Retinal pigment epithelial cell (primary cell): ENCODE measurements around the gene GRIP1.

Experiments used
- DNase-seq: peaks from one replicate; pipeline ENCODE4 v3.0.0-alpha.2; 2010; ENCODE audit warnings: low read depth
- H3K4me3 ChIP-seq: 2 replicates; pipeline ENCODE4 v1.5.1; 2011; ENCODE audit warnings: mild to moderate bottlenecking, low read length, control low read depth, moderate library complexity
- TF ChIP-seq, protein P1 (sequence below): conservative IDR thresholded peaks from 2 replicates; pipeline ENCODE4 v1.5.1; 2011; ENCODE audit warnings: low read depth, low read length, control low read depth, inconsistent platforms

Gene GRIP1

DNA sequence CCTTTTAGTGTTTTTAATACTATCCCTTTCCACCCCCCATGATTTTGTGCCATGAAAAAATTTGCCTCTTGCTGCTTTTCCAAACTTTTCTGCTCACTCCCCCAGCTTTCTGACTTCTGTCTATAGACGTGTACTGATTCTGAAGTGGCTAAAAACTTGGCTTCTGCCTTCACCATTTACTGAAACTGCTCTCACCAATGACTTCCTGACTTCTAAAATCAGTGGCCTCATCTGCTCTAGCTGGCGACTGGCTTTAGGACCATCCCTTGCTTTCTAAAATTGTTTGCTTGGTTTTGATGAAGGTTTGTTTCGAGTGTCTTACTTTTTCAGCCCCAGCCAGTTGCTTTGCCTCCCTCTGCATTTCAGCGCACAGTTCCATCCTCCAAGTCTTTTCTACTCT is 231.2 kb downstream of the GRIP1 start:
- H3K4me3 ChIP-seq, result no peak overlapping the region

DNA sequence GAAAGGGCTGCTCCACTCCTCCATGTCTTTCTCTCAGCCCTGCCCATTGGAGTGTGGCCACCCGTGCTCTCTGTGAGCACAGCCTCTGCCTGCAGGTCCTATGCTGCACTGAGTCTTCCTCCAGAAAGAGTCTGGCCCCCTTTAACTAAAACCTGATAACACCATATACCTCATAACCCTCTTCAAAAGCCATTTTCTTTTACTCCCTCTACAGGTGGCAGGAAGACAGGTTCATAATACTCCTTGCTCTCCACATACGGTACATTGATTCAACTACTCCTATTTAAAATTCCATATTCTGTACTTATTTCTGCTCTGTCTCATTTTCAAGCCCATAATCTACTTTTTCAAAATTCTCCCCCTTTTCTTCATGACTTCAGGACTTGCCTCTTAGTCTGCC is 232.6 kb downstream of the GRIP1 start:
- TF ChIP-seq, protein P1, sequence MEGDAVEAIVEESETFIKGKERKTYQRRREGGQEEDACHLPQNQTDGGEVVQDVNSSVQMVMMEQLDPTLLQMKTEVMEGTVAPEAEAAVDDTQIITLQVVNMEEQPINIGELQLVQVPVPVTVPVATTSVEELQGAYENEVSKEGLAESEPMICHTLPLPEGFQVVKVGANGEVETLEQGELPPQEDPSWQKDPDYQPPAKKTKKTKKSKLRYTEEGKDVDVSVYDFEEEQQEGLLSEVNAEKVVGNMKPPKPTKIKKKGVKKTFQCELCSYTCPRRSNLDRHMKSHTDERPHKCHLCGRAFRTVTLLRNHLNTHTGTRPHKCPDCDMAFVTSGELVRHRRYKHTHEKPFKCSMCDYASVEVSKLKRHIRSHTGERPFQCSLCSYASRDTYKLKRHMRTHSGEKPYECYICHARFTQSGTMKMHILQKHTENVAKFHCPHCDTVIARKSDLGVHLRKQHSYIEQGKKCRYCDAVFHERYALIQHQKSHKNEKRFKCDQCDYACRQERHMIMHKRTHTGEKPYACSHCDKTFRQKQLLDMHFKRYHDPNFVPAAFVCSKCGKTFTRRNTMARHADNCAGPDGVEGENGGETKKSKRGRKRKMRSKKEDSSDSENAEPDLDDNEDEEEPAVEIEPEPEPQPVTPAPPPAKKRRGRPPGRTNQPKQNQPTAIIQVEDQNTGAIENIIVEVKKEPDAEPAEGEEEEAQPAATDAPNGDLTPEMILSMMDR, result no peak
- no peak for DNase-seq
- no peak overlapping the region for H3K4me3 ChIP-seq

More for the DNA sequence above, 231.2 kb downstream of the GRIP1 start:
- no peak for DNase-seq
- TF ChIP-seq, protein P1, result no peak

DNA sequence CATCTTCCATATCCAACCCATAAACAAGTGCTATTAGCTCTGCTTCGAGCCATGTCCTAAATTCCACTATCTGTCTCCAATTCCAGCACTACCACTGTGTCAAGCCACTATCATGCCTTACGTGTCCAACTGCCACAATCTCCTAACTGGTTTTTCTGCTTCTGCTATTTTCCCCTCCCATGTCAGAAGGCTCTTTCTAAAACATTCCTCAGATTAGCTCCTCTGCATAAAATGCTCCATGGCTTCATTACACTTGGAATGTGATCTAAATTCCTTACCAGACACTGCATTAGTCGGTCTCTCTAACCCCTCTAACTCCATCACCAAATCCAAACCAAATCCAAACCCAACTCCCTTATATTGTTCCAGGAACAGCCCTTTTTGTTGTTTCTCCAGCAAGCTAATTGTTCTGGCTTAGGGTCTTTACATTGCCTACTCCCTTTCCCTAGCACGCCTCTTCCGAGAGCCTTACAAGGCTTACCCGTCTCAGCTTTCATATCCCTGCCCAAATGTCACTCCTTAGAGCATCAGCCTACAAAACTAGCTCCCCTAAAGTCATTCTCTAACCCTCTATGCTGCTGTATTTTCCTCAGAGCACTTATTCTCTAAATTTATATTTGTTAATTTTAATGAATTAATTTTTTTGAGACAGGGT is 236.8 kb downstream of the GRIP1 start:
- no peak overlapping the region for H3K4me3 ChIP-seq
- TF ChIP-seq, protein P1, result no peak
- peak; percentile 11 for DNase-seq

DNA sequence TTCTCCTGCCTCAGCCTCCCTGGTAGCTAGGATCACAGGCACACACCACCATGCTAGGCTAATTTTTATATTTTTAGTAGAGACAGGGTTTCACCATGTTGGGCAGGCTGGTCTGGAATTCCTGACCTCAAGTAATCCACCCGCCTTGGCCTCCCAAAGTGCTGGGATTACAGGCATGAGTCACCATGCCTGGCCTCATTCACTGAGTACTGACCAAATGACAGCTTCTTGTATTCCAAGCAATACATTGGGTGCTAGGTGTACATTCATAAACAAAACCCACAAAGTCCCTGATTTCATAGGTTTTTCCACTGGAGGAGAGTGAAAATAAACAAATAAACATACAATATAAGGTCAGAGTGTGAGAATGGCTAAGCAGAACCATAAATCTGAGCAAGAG is 240.3 kb downstream of the GRIP1 start:
- TF ChIP-seq, protein P1, result no peak
- peak; percentile 45 for DNase-seq
- H3K4me3 ChIP-seq, result no peak overlapping the region

DNA sequence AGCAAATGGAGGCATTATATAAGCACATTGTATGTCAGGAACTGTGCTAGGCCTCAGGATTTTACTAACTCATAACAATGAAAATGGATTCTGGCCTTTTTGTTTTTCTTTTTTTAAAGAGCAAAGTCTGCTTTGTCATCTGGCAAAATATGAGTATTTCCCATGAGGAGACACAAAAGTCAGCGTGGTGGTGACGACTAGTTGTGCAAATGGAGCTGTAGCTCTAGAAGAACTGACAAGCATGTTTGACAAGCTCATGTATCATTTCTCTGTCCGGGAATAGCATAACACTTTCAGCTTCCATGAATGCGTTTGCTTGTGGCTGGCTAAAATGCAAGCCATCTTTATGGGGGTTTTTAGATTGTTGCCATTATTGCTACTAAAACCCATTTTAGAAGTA is 248.8 kb downstream of the GRIP1 start:
- DNase-seq, result no peak
- TF ChIP-seq, protein P1, result no peak
- H3K4me3 ChIP-seq, result no peak overlapping the region

DNA sequence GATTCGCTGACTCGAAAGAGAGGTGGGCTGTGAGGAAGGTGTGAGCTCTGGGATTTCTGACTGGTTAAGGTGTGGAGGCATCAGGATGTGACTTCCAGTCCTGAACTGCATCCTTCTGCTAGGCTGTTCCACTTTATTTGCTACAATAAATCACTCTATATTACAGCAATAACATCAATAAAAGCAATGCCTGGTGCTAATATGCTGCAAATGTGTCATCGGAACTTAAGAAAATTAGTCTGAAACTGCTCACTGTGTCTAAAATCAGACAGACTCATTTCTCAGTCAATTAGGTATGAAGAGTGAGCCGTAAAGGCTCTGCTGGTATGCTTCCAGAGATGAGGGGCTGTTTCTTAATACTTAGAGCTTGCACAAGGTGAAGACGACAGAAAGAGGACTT is 250.0 kb downstream of the GRIP1 start:
- TF ChIP-seq, protein P1, result no peak
- no peak for DNase-seq
- H3K4me3 ChIP-seq, result no peak overlapping the region

DNA sequence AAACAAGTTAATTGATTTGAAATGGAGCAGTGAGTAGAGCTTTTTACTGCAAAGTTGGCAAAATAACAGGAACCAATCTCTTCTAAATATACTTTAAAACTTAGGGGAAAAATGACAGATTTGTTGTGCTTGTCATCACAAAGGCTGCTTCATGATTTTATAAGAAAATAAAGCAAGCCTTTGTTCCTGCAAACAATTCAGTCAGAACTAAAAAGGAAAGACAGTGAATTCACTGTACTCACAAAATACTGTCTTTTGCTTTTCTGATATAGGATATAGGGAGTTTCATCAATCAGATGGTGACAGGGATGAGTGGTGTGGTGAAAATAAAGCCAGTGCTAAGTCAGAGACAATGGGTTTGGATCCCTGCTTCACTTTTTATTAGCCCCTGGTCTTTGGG is 250.6 kb downstream of the GRIP1 start:
- H3K4me3 ChIP-seq, result no peak overlapping the region
- TF ChIP-seq, protein P1, result no peak
- no peak for DNase-seq
